Mucosa of descending colon (tissue), 3 donors: ENCODE results near the gene HDGFL2. TPM values are rescaled to one million over a fixed set of nuclear protein-coding genes. Genes with fewer than 3 reads are reported as not detected.

Experiments
- ATAC-seq: fragments of 200-7000 bp; cut with Tn5 transposase; one replicate; pipeline ENCODE4 v1.9.1; 2020; ENCODE audit warnings: mild to moderate bottlenecking, moderate library complexity
- DNase-seq, 3 donors: peaks; one replicate each; pipeline ENCODE4 v3.0.0-alpha.2; 2020
- H3K36me3 ChIP-seq: fragments of 200-600 bp; one replicate; pipeline ENCODE4 v1.8.0; 2021; ENCODE audit warnings: low read depth, mild to moderate bottlenecking
- H3K4me1 ChIP-seq: fragments of 200-600 bp; one replicate; pipeline ENCODE4 v1.8.0; 2021; ENCODE audit warnings: low read depth, mild to moderate bottlenecking
- H3K4me3 ChIP-seq: fragments of 200-600 bp; one replicate; pipeline ENCODE4 v1.8.0; 2021; ENCODE audit warnings: mild to moderate bottlenecking
- H3K9me3 ChIP-seq: fragments of 200-600 bp; one replicate; pipeline ENCODE4 v1.8.0; 2021; ENCODE audit warnings: mild to moderate bottlenecking
- intact Hi-C, 2 donors: fragments of 100-400 bp; cut with DNase I in 1 of 2; cut with micrococcal nuclease in 1 of 2; formaldehyde crosslinking; loops; one replicate each; pipeline versions ENCODE4 v1.11.0 to v1.11.1; 2022; cut with DNase I, micrococcal nuclease
- long read RNA-seq, 2 donors: library from polyadenylated mRNA; unstranded; transcript quantifications; one replicate each; pipeline ENCODE4 v2.0.0, GENCODE V29; 2019 to 2021
- total RNA-seq, 3 donors: library from RNA; stranded (reverse); fragmentation: NEBNext Ultra II Directional in 2 of 3; extraction: Animal tissue kit (Norgen Biotek cat#: 25700) in 2 of 3; gene quantifications; one replicate each; pipeline versions ENCODE4 v1.2.1 to v1.2.4, GENCODE V29; 2021 to 2023
- TF ChIP-seq, protein P1 (sequence below): fragments of 200-600 bp; IDR thresholded peaks from one replicate; pipeline ENCODE4 v1.8.0; 2022; ENCODE audit warnings: antibody characterized with exemption, mild to moderate bottlenecking
- donor health status: DM: no; HTN: no; CAD: no; lungs with moderate emphysema.
- donor health status: DM: no; HTN: no; CAD: no.
- donor health status: DM: no; HTN: yes; CAD: no.

The HDGFL2 gene
- 10 to 100 TPM; 35.6 to 49.2 (median 39.0) TPM for total RNA-seq
- long read RNA-seq, donor 1, transcript HDGFL2-210 (16 exons, 2,255 nt) = minor isoform, 38 of 217 reads
- long read RNA-seq, donor 1, transcript HDGFL2-208 (16 exons, 2,281 nt) = major isoform, 106 of 217 reads
- long read RNA-seq, donor 1, partial matches to known transcripts = 51 of 217 reads
- long read RNA-seq, donor 1, other reads (novel, unspliced or antisense) = 22 of 217 reads
- long read RNA-seq, donor 2, partial matches to known transcripts = 4 of 4 reads
- long read RNA-seq, donor 2, other reads (novel, unspliced or antisense) = 0 of 4 reads

DNA sequence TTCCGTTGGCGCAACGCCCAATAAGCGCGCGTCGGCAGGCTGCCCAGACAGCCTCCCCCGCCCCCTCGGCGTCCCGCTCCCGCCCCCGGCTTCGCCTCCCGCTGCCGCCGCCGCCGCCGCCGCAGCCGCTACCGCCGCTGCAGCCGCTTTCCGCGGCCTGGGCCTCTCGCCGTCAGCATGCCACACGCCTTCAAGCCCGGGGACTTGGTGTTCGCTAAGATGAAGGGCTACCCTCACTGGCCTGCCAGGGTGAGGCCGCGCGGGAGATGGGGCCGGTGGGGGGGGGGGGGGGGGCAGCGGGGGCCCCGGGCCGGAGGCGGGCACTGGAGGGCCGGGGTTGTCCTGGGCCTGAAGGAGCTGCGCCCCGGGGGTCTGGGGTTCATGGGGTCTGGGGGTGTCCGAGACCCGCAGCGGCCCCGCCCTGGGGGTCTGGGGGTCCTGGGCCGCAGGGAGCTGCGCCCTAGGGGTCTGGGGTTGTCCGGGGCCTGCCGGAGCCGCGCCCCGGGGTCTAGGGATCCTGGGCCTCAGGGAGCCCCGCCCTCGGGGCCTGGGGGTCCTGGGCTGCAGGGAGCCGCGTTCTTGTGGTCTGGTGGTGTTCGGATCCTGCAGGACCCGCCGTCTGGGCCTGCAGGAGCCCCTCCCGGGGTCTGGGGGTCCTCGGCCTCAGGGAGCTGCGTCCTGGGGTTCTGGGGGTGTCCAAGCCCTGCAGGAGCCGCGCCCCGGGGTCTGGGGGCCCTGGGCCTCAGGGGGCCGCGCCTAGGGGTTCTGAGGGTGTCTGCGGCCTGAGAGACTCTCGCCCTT, at the start of gene HDGFL2:
Gene HDGFL2, plus strand, starts transcription at position 124 of the 801 bp plus-strand sequence. Its CDS starts 54 bp downstream, at position 178.
- intact Hi-C loops = no loop called here
- no peaks in the 10 kb centered on the region for H3K9me3 ChIP-seq
- DNase-seq (peak in 2 of 3 donors; percentile 69 to 98), ATAC-seq (no peak)
- TF ChIP-seq, protein P1, sequence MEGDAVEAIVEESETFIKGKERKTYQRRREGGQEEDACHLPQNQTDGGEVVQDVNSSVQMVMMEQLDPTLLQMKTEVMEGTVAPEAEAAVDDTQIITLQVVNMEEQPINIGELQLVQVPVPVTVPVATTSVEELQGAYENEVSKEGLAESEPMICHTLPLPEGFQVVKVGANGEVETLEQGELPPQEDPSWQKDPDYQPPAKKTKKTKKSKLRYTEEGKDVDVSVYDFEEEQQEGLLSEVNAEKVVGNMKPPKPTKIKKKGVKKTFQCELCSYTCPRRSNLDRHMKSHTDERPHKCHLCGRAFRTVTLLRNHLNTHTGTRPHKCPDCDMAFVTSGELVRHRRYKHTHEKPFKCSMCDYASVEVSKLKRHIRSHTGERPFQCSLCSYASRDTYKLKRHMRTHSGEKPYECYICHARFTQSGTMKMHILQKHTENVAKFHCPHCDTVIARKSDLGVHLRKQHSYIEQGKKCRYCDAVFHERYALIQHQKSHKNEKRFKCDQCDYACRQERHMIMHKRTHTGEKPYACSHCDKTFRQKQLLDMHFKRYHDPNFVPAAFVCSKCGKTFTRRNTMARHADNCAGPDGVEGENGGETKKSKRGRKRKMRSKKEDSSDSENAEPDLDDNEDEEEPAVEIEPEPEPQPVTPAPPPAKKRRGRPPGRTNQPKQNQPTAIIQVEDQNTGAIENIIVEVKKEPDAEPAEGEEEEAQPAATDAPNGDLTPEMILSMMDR = no peak
- peaks cover 6% of the 10 kb centered on the region for H3K36me3 ChIP-seq
- peak within 1 kb of the TSS; percentile 83 for H3K4me3 ChIP-seq
- peaks cover 12% of the 10 kb centered on the region for H3K4me1 ChIP-seq

DNA sequence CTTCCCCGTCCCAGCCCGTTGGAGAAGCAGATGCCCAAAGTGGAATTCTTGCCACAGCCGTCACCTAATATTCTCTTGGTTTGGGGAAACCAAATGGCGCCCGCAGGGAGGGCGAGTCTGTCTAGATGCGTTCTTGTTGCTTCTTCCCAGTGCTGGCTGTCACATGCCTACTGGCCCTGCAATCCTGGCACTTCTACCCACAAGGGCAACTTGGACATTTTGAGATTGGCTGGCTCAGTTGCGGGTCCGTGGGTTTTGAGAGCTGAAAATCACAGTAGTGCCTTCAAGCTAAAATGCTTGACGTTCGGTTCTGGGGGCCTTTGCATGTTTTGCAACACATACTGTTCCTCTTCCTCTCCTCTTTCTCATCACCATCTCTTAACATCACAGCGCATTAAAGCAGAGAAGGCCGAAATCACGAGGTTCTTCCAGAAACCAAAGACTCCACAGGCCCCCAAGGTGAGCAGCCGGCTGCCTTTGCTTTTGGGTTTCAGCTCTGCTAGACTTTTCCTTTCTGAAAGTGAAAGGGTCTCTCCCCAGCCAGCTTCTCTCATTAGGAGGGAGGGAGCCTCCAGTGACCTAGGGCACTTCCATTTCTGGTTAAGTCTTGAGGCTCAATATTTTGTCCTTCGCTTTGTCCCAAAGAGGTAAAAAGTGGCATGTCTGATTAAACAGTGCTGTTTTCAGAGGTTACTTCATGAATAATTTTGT, 48.5 kb upstream of the HDGFL2 start:
- H3K4me1 ChIP-seq = no peaks in the 10 kb centered on the region
- DNase-seq (no peak), ATAC-seq (no peak)
- H3K4me3 ChIP-seq = no peak overlapping the region
- H3K9me3 ChIP-seq = no peaks in the 10 kb centered on the region
- intact Hi-C loops = no loop called here
- TF ChIP-seq, protein P1 = no peak
- no peaks in the 10 kb centered on the region for H3K36me3 ChIP-seq

DNA sequence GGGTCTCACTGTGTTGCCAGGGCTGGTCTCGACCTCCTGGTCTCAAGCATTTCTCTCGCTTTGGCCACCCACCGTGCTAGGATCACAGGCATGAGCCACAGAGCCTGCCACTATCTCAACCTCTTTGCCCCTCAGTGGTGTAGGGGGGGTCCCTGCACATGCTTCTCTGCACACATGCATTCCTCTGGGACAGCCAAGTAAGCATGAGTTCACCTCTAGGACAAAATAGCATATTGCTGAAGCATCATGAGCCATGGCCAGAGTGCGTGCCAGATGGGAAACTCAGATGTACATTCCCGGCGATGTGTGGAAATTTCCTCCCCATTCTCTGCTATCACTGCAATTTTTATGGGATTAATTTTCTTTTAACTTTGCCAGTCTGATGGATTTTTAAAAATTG, 46.6 kb upstream of the HDGFL2 start:
- Histone ChIP-seq H3K4me3 (no peak overlapping the region), H3K9me3 (no peaks in the 10 kb centered on the region), H3K4me1 (no peaks in the 10 kb centered on the region), H3K36me3 (no peaks in the 10 kb centered on the region)
- TF ChIP-seq, protein P1 = no peak
- DNase-seq = no peak
- no peak for ATAC-seq
- intact Hi-C loops = no loop called here

DNA sequence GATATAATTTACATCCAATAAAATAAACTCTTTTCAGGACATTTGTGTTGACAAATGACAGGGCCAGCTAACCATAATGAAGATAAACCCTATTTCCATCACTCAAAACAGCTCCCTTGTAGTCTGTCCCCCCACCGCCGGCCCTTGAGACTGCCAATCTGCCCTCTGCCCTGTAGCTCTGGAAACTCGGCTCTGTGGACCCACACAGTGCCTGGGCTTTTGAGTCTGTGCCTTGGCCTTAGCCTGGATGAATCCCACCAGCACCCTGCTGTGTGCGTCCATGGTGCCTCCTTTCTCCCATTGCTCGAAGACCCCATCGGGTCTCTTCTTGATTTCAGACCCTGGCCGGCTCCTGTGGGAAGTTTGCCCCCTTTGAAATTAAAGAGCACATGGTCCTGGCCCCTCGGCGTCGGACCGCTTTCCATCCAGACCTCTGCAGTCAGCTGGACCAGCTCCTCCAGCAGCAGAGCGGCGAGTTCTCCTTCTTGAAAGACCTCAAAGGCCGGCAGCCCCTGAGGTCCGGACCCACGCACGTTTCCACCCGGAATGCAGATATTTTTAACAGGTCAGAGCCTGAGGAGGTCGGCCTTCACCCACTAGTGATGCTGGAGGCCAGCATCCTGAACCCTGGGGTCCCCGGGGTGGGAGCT, 43.6 kb upstream of the HDGFL2 start:
- no peaks in the 10 kb centered on the region for H3K4me1 ChIP-seq
- intact Hi-C loops = no loop called here
- ATAC-seq (no peak), DNase-seq (no peak)
- no peak overlapping the region for H3K4me3 ChIP-seq
- no peaks in the 10 kb centered on the region for H3K36me3 ChIP-seq
- TF ChIP-seq, protein P1 = no peak
- no peaks in the 10 kb centered on the region for H3K9me3 ChIP-seq

DNA sequence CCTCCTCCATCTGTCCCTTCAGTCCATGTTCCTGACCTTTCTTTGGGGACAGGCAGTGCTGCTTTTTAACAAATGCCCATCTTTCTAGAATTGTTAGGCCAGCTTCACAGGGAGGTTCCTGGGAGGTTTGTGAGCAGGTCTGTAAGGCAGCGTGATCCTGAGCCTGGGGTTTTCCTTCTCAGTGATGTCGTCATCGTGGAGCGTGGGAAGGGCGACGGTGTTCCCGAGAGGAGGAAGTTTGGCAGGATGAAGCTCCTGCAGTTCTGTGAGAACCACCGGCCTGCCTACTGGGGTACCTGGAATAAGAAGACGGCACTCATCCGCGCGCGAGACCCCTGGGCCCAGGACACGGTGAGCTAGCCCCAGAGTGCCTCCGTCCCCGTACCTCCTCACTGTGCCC, 42.8 kb upstream of the HDGFL2 start:
- Histone ChIP-seq H3K4me1 (no peaks in the 10 kb centered on the region), H3K4me3 (no peak overlapping the region), H3K36me3 (no peaks in the 10 kb centered on the region), H3K9me3 (no peaks in the 10 kb centered on the region)
- intact Hi-C loops = no loop called here
- ATAC-seq (no peak), DNase-seq (no peak)
- TF ChIP-seq, protein P1 = no peak
